Measurements from ENCODE around the gene SEC63. TPM values are rescaled to one million over a fixed set of nuclear protein-coding genes. Genes with fewer than 3 reads are reported as not detected.
A peak's percentile ranks its signal among the peaks of the same experiment; 100 is the strongest.

The SEC63 gene
- total RNA-seq, 2 donors from 2014 or later: 65.7 to 74.8 TPM

DNA sequence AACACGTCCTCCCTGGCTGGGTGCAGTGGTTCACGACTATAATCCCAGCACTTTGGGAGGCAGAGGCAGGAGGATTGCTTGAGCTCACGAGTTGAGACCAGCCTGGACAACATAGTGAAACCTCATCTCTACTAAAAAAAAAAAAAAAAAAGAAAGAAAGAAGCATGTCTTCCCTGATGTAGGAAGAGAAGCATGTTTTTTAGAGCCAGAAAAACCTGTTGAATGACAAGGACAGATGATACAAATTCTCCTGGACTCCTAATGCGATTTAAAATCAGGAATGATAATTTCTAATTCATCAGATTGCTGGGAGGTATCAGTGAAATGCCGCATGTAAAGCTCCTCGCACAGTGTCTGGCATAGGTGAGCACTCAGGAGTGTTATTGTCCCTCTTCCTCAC, 23.7 kb upstream of the SEC63 start:
- Histone ChIP-seq H3K4me3 (ENCODE audit: low read length) (no peak overlapping the region), H3K36me3 (ENCODE audit: control insufficient read depth, insufficient read depth, low read length) (no peaks in the 10 kb centered on the region), H3K4me1 (ENCODE audit: control insufficient read depth, insufficient read depth, low read length) (no peaks in the 10 kb centered on the region), H3K9ac (ENCODE audit: extremely low read depth, low read length, poor library complexity, severe bottlenecking) (no peak overlapping the region), H3K9me3 (ENCODE audit: control insufficient read depth, low read length) (no peaks in the 10 kb centered on the region), H3K27me3 (ENCODE audit: control insufficient read depth, insufficient read depth, low read length, poor library complexity, severe bottlenecking) (no peaks in the 10 kb centered on the region), H3K27ac (ENCODE audit: low read depth, low read length) (no peak overlapping the region)
- H3K27ac Mint-ChIP-seq: no peak overlapping the region
- no peak overlapping the region for H3K4me3 Mint-ChIP-seq
- H3K27me3 Mint-ChIP-seq (ENCODE audit: insufficient read depth): no peaks in the 10 kb centered on the region
- 87 to 94% methylated on average over 5 to 6 of the region's 6 CpGs for WGBS, 2 experiments (ENCODE audit: insufficient coverage in 1 of 2, insufficient read length in 1 of 2)
- TF ChIP-seq, protein P1, sequence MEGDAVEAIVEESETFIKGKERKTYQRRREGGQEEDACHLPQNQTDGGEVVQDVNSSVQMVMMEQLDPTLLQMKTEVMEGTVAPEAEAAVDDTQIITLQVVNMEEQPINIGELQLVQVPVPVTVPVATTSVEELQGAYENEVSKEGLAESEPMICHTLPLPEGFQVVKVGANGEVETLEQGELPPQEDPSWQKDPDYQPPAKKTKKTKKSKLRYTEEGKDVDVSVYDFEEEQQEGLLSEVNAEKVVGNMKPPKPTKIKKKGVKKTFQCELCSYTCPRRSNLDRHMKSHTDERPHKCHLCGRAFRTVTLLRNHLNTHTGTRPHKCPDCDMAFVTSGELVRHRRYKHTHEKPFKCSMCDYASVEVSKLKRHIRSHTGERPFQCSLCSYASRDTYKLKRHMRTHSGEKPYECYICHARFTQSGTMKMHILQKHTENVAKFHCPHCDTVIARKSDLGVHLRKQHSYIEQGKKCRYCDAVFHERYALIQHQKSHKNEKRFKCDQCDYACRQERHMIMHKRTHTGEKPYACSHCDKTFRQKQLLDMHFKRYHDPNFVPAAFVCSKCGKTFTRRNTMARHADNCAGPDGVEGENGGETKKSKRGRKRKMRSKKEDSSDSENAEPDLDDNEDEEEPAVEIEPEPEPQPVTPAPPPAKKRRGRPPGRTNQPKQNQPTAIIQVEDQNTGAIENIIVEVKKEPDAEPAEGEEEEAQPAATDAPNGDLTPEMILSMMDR (conservative IDR thresholded peaks at IDR 0.05): no peak
- H3K36me3 Mint-ChIP-seq (ENCODE audit: low read depth): no peaks in the 10 kb centered on the region
- no peaks in the 10 kb centered on the region for H3K9me3 Mint-ChIP-seq
- no peak for DNase-seq
- peaks cover 13% of the 10 kb centered on the region for H3K4me1 Mint-ChIP-seq

- Mint-ChIP-seq H3K27me3 (ENCODE audit: insufficient read depth) (peaks cover 3% of the 10 kb centered on the region), H3K27ac (no peak overlapping the region), H3K4me3 (no peak overlapping the region), H3K4me1 (peaks cover 7% of the 10 kb centered on the region), H3K36me3 (ENCODE audit: low read depth) (no peaks in the 10 kb centered on the region), H3K9me3 (no peaks in the 10 kb centered on the region)
- no peaks in the 10 kb centered on the region for H3K27me3 ChIP-seq (ENCODE audit: control insufficient read depth, insufficient read depth, low read length, poor library complexity, severe bottlenecking)
- TF ChIP-seq, protein P1 (conservative IDR thresholded peaks at IDR 0.05): peak; percentile 77
- WGBS, 2 experiments (ENCODE audit: insufficient coverage in 1 of 2, insufficient read length in 1 of 2): 33 to 74% methylated on average over 1 of the region's 1 CpG
- no peak overlapping the region for H3K9ac ChIP-seq (ENCODE audit: extremely low read depth, low read length, poor library complexity, severe bottlenecking)
- H3K27ac ChIP-seq (ENCODE audit: low read depth, low read length): no peak overlapping the region
- H3K9me3 ChIP-seq (ENCODE audit: control insufficient read depth, low read length): no peaks in the 10 kb centered on the region
- DNase-seq: no peak
- no peak overlapping the region for H3K4me3 ChIP-seq (ENCODE audit: low read length)
- no peaks in the 10 kb centered on the region for H3K4me1 ChIP-seq (ENCODE audit: control insufficient read depth, insufficient read depth, low read length)
- no peaks in the 10 kb centered on the region for H3K36me3 ChIP-seq (ENCODE audit: control insufficient read depth, insufficient read depth, low read length)
These were observed 19.3 kb upstream of the SEC63 start for GRCh38 chr6:107977283-107977682.

GRCh38 chr6:107976155-107976783, 18.3 kb upstream of the SEC63 start:
- no peak for DNase-seq
- H3K27ac ChIP-seq (ENCODE audit: low read depth, low read length): no peak overlapping the region
- WGBS, 2 experiments (ENCODE audit: insufficient coverage in 1 of 2, insufficient read length in 1 of 2): 89 to 95% methylated on average over 4 of the region's 4 CpGs
- peaks cover 6% of the 10 kb centered on the region for H3K27me3 Mint-ChIP-seq (ENCODE audit: insufficient read depth)
- no peaks in the 10 kb centered on the region for H3K36me3 ChIP-seq (ENCODE audit: control insufficient read depth, insufficient read depth, low read length)
- no peak overlapping the region for H3K9ac ChIP-seq (ENCODE audit: extremely low read depth, low read length, poor library complexity, severe bottlenecking)
- H3K9me3 ChIP-seq (ENCODE audit: control insufficient read depth, low read length): no peaks in the 10 kb centered on the region
- no peak overlapping the region for H3K4me3 Mint-ChIP-seq
- H3K27me3 ChIP-seq (ENCODE audit: control insufficient read depth, insufficient read depth, low read length, poor library complexity, severe bottlenecking): no peaks in the 10 kb centered on the region
- H3K4me1 ChIP-seq (ENCODE audit: control insufficient read depth, insufficient read depth, low read length): no peaks in the 10 kb centered on the region
- no peaks in the 10 kb centered on the region for H3K36me3 Mint-ChIP-seq (ENCODE audit: low read depth)
- H3K4me3 ChIP-seq (ENCODE audit: low read length): no peak overlapping the region
- TF ChIP-seq, protein P1 (conservative IDR thresholded peaks at IDR 0.05): no peak
- H3K27ac Mint-ChIP-seq: no peak overlapping the region
- H3K4me1 Mint-ChIP-seq: peaks cover 3% of the 10 kb centered on the region
- H3K9me3 Mint-ChIP-seq: no peaks in the 10 kb centered on the region
